Bronchus fibroblast of lung (primary cell): ENCODE data around the gene TRAF7. TPM values are rescaled to one million over a fixed set of nuclear protein-coding genes. Genes with fewer than 3 reads are reported as not detected.

Experiments used
- total RNA-seq: library from RNA; depleted of rRNA; stranded (reverse); fragments of >200 nt; gene quantifications from 2 replicates; pipeline ENCODE4 v1.2.3, GENCODE V29; 2015

Gene TRAF7
- 54.0 and 62.0 TPM in 2 replicates for total RNA-seq

DNA sequence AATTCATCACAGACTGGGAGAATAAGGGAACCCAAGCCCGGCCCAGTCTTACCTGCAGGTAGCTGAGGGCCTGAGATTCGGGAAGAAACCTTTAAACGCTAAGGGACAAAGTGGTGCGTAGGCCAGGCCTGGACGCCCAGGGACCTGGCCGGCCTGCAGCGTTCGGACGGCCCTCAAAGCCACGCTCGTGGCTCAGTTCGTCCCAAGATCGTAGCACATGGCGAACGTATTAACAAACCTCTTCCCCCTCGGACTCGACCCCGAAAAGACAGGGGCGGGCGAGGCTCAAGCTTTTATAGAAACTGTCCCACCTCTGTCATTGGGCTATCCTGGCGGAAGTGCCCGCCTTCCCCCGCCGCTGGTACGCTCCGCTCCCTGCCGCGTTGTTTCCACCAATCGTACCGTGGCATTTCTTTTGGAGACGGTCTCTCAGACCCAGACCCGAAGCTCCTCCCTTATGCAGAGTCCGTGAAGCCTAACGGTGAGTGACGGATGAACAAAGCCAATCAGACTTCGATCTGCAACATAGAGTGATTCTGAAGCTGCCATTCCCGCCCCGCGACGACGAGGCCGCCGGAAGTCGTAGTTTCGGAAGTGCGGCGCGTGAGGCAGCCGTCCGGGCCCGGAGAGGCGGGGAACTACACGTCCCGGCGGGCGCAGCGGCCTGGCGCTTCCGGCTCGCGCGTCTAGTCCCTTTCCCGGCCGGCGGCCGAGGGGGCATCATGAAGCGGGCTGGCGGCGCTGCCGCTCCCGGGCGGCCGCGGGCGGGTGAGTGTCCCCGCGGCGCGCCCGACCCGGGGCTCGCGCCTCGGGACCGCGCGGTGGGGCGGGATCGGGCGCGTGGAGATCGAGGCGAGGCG is at the start of gene TRAF7:
Gene TRAF7 (plus strand): TSS at position 692 of the 860 bp plus-strand sequence. CDS start 8,139 bp downstream, outside the sequence.

DNA sequence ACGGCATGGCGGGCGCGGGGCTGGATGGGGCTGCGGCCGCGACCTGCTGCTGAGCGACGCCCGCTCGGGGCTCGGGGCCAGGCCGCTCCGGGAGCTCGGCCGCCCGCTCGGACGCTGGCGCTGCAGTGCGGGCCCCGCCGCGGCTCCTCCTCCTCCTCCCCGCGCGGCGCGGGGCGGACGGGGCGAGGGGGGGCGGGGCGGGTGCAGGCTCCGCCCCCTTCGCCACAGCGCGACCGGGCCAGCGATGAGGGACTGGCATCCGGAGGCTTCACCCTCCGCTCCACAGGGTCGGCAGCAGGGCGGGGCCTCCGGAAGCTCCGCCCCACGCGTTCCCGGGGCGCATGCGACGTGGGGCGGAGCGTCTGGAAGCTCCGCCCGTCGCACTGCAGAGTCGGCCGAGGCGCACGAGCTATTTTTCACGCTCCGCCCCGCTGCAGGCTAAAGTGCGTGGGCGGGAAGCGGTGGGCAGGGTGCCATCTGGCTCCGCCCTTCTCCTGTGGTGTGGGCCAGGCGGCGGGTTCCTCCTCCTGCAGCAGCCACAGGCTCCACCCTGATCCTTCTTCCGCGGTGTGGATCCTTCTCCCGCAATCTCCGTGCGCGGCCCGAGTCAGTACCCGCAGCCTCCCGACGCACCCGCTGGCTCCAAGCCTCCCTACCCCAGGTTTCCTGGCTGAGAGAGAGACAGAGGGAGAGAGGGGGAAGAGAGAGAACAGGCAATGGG is 19.7 kb upstream of the TRAF7 start, which contains the start of gene PKD1:
Gene PKD1 (minus strand): TSS at position 129 of the 721 bp plus-strand sequence. CDS start 209 bp downstream, outside the sequence.

DNA sequence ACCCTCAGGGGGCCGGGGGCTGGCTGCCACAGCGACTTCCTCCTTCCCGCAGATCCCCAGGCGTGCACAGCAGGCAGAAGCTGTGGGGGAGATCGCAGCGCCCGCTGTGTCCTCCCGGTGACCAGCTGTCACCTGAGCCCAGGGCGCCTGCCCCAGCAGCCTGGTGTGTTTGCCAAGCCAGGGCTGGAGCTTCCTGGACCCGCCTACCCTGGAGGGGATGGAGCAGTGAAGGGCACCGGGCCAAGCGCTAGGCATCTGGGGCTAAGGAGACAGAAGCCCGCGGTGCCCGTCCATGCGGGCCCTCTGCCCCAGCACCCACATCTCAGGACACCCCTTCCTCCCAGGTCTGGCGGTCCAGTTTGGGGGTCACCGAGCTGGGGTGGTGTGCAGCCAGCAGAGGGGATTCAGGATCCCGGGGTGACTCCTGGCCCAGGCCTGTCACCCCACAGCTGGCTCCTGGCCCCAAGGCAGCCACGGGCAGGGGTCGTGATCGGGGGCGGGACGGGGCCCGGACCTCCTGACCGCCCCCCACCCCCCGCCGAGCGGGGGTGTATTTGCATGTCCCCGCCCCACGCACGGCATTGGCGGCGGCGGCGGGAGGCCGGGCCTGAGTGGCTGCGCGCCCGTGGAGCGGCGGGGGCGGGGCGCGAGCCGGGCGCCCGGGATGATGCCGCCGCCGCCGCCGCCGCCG is 7.5 kb upstream of the TRAF7 start, which contains the start of gene RAB26:
Gene RAB26 (plus strand): TSS at position 645 of the 691 bp plus-strand sequence. CDS start 159 bp downstream, outside the sequence.

DNA sequence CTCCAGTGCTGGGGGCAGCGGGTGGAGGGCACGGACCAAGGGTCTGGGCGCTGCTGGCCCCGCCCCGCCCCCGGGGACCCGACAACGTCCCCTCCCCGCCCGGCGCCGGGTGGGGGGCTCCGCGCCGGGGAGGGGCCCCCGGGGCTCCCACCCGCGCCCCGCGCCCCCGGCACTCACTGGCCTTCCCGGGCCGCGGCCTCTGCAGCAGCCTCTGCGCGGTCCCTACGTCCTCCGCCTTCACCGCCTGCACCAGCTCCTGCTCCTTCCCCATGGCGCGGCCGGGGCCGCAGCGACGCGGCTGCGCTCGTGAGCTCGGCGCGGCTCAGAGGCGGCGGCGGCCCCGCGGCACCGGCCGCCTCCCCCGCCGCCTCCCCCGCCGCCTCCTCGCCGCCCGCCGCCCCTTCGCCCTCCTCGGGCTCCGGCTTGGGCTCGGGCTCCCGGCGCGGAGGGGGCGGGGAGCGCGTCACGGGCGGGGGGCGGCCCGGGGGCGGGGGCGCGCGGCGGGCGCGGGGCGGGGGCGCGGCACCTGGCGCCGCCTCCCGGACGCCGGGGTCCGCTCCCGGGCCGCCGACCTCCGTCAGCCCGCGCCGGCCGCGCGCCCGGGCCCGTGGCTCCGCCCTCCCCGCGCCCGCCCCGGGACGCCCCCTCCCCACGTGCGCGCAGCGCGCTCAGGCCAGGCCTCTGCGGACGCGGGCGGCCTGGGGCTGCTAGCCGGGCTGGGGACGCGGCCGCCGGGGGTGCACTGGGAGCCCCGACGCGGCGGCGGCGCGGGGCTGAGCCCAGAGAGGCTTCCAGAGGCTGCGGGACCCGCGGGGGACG is 40.8 kb downstream of the TRAF7 start, which contains the start of gene CASKIN1:
Gene CASKIN1 (minus strand): TSS at position 444 of the 819 bp plus-strand sequence. CDS start 173 bp downstream, at position 271.

DNA sequence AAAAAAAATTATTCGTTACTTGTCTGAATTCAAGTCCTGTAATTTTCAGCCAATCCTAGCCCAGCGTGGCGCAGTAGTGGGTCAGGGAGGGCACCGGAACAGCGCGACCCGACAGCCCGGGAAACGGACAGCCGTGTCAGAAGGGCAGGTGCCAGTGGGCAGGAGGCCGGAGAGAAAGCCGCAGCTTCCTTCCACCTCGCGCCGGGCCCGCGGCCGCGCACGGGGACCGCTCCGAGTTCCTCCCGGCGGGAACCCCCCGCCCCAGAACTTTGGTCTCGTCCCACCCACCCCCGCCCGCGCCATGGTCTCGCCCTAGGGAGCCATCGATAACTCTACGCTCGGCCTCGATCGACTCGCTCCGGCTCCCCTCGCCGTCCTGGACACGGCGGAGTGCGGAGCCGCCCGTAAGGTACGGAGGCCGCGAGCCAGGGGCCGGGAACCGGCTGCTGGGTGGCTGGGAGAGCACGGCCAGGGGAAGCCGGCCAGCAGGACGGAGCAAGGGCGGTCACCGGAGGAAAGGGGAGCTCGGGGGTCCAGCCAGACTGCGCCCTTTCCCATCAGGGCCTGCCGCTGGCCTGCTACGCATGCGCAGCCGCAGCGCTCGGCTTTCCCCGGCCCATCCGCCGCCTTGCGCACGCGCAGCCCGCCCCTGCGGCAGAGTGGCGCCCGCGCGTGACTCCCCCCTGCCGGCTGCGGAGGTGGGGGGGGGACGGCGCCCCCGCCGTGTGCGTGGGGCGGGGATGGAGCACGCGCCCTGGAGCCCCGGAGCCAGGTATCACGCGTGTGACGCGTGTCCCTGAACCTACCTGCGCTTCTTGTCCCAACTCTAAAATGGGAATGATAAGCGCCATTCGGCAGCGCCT is 49.8 kb downstream of the TRAF7 start, which contains the start of gene MLST8:
Gene MLST8 (plus strand): TSS at position 351 of the 863 bp plus-strand sequence. CDS start 632 bp downstream, outside the sequence.

DNA sequence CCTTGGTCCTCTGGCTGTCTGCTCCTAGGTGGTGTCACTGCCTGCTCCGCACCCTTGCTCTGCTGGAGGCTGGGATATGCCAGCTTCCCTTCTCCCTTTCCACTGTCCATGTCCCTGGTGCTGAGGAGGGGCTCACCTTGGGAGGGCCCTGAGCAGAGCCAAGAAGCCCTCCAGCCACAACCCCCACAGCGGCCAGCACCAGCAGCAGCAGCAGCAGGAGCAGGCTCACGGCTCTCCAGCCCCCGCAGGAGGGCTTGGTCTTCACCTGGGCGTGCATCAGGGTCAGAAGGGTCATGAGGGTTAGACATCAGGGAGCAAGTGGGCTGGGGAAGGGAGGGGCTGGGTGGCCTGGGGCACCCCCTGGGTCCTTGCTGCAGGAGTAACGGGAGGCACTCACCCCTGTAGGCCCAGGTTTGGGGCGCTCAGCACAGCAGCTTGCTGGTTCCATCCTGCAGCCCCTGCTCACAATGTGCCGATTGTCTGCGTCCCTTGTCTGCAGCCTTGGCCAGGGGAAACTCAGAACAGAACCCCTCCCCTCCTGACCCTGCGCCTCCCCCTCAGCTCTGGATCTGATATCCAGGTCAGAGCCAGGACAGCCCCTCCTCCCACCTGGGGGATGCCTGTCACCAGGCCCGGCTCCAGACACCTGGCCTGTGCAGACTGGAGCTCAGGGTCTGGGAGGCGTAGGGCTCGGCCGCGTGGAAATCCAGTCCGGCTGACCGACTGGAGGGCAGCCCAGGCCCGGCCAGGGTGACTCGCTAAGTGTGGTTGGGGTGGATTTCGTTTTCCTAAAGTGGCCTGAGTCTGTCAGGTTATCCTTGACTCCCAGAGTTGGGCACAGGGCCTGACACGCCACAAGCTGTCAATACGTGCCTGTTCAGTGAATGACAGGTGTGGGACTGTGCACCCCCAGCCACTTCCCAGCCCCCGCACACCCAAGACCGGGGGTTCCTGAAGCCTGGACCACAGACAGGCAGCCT is 55.1 kb downstream of the TRAF7 start, which contains the start of gene BRICD5:
Gene BRICD5 (minus strand): TSS at position 478 of the 980 bp plus-strand sequence. CDS start 30 bp downstream, at position 448.

DNA sequence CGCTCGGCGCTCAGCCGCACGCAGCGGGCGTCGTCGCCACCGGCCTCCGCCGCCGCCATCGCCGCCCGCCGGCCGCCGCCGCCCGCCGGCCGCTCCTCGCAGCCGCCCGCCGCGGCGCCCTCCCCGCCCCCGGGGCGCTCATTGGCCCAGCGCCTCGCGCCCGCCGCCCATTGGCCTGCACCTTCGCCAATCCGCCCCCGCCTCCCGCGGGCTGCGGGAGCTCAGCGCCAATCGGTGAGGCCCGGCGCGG is 59.1 kb downstream of the TRAF7 start, which contains the start of gene PGP:
Gene PGP (minus strand): TSS at position 122 of the 250 bp plus-strand sequence. CDS start 63 bp downstream, at position 59.

DNA sequence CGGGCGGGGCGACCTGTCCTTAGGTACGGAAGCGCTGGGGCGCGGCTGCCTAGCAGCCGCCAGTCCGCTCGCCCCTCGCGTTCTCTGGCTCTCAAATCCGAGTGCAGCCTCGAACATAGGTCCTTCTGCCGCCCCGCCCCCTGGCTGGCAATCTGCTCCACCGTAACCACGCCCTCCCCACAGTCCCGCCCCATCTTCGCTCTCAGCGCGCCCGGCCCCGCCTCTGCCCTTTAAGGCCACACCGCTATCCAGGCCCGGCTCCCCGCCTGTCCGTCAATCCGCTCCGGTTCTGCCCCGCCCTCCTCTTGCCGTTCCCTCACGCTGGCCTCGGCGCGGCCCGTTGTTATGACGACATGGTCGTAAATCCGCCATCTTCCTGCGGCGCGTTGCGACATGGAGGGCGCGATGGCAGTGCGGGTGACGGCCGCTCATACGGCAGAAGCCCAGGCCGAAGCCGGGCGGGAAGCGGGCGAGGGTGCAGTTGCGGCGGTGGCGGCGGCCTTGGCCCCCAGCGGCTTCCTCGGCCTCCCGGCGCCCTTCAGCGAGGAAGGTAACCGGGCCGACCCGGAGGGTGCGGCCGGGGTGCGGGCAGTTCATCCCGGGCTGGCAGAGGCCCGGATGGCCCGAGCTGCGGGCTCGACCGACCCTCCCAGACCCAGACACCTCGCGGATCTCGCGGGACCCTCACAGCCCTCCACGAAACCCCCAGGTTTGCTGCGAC is 67.8 kb downstream of the TRAF7 start, which contains the start of gene E4F1:
Gene E4F1 (plus strand): TSS at position 371 of the 721 bp plus-strand sequence. CDS start 23 bp downstream, at position 394.

Other genes with a start within 250 kb of the TRAF7 start
- gene HS3ST6, start 237.4 kb upstream of the TRAF7 start, total RNA-seq, result not detected in 2 replicates
- 9.8 and 12.0 TPM in 2 replicates for gene MSRB1, start 212.6 kb upstream of the TRAF7 start, total RNA-seq
- gene RPL3L, start 201.1 kb upstream of the TRAF7 start, total RNA-seq, result not detected in 2 replicates
- 323 and 367 TPM in 2 replicates for gene NDUFB10, start 196.2 kb upstream of the TRAF7 start, total RNA-seq
- 4,271 and 4,630 TPM in 2 replicates for gene RPS2, start 191.0 kb upstream of the TRAF7 start, total RNA-seq
- gene RNF151, start 188.9 kb upstream of the TRAF7 start, total RNA-seq, result not detected in 2 replicates
- 94.1 and 97.0 TPM in 2 replicates for gene TBL3, start 183.7 kb upstream of the TRAF7 start, total RNA-seq
- gene NOXO1, start 174.3 kb upstream of the TRAF7 start, total RNA-seq, result not detected in 2 replicates
- 21.1 and 43.7 TPM in 2 replicates for gene GFER, start 171.6 kb upstream of the TRAF7 start, total RNA-seq
- gene SYNGR3, start 165.8 kb upstream of the TRAF7 start, total RNA-seq, result 4.2 and 8.4 TPM in 2 replicates
- 44.0 and 45.6 TPM in 2 replicates for gene ZNF598, start 146.0 kb upstream of the TRAF7 start, total RNA-seq
- gene NPW, start 136.0 kb upstream of the TRAF7 start, total RNA-seq, result 1.6 and 1.8 TPM in 2 replicates
- 47.4 and 58.7 TPM in 2 replicates for gene NHERF2, start 128.9 kb upstream of the TRAF7 start, total RNA-seq
- gene NTHL1, start 107.9 kb upstream of the TRAF7 start, total RNA-seq, result 49.2 and 53.0 TPM in 2 replicates
- gene TSC2, start 107.8 kb upstream of the TRAF7 start, total RNA-seq, result 36.0 and 55.9 TPM in 2 replicates
- gene PKD1, start 19.9 kb upstream of the TRAF7 start, total RNA-seq, result 74.8 and 88.1 TPM in 2 replicates
- 1.5 and 3.3 TPM in 2 replicates for gene RAB26, start 7.2 kb upstream of the TRAF7 start, total RNA-seq
- under 0.01 TPM in 1 of 2 replicates, not detected in the other for gene CASKIN1, start 40.8 kb downstream of the TRAF7 start, total RNA-seq
- gene MLST8, start 49.7 kb downstream of the TRAF7 start, total RNA-seq, result 80.4 and 86.6 TPM in 2 replicates
- 1.3 and 2.7 TPM in 2 replicates for gene BRICD5, start 55.1 kb downstream of the TRAF7 start, total RNA-seq
- 24.5 and 27.1 TPM in 2 replicates for gene PGP, start 59.1 kb downstream of the TRAF7 start, total RNA-seq
- 22.9 and 25.2 TPM in 2 replicates for gene E4F1, start 67.8 kb downstream of the TRAF7 start, total RNA-seq
- 0.15 and 1.0 TPM in 2 replicates for gene DNASE1L2, start 80.7 kb downstream of the TRAF7 start, total RNA-seq
- 54.3 and 66.3 TPM in 2 replicates for gene ECI1, start 95.8 kb downstream of the TRAF7 start, total RNA-seq
- gene RNPS1, start 112.3 kb downstream of the TRAF7 start, total RNA-seq, result 218 and 221 TPM in 2 replicates
- gene ABCA3, start 184.9 kb downstream of the TRAF7 start, total RNA-seq, result 0.15 and 0.34 TPM in 2 replicates